ENCODE results near the gene TPCN1.

The TPCN1 gene

DNA sequence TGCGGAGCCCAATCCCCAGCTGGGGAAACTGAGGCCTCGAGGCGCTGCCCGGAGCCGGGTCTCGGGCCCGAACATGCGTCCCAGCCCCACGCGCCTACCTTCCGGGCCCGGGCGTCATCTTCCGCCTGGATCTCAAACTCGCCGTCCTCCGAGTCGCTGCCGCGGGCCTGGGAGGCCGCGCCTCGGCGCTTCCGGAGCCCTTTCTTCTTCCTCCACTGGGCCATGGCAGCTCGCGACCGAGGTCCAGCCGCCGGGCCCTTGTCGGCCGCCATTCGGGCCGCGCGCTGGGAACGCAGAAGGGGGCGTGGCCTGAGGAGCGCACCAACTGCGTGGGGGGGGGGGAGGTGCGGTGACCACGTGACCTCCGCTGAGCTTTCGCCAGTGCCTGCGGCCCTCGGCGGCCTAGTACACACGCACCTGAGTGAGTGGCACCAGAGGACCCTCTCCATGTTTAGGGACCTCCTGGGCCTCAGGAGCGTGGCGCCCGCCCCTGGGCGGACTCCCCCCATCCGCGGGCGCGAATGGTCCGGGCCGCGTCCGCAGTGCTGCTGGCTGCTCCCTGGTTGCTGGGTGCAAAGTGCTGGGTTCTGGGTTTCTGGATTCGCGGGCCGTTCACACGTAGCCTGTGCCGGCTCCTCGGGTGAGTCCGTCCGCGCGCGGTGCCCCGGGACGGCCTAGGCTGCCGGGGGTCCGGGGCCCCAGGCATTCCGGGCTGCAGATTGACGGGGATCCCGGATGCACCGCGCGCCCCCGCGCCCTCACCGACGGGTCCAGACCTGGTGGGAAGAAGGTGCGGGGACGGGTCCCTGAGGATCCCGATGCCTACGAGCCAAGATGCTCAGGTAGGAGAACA, 35.9 kb upstream of the TPCN1 start, which contains the start of the genes DDX54 and RITA1 (continued):
- TF ChIP-seq, protein P1, sequence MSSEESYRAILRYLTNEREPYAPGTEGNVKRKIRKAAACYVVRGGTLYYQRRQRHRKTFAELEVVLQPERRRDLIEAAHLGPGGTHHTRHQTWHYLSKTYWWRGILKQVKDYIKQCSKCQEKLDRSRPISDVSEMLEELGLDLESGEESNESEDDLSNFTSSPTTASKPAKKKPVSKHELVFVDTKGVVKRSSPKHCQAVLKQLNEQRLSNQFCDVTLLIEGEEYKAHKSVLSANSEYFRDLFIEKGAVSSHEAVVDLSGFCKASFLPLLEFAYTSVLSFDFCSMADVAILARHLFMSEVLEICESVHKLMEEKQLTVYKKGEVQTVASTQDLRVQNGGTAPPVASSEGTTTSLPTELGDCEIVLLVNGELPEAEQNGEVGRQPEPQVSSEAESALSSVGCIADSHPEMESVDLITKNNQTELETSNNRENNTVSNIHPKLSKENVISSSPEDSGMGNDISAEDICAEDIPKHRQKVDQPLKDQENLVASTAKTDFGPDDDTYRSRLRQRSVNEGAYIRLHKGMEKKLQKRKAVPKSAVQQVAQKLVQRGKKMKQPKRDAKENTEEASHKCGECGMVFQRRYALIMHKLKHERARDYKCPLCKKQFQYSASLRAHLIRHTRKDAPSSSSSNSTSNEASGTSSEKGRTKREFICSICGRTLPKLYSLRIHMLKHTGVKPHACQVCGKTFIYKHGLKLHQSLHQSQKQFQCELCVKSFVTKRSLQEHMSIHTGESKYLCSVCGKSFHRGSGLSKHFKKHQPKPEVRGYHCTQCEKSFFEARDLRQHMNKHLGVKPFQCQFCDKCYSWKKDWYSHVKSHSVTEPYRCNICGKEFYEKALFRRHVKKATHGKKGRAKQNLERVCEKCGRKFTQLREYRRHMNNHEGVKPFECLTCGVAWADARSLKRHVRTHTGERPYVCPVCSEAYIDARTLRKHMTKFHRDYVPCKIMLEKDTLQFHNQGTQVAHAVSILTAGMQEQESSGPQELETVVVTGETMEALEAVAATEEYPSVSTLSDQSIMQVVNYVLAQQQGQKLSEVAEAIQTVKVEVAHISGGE (tag by site-specific recombination; conservative IDR thresholded peaks at IDR 0.05; ENCODE audit: low read depth), result peak; percentile 32; the same call in 1 of the 2 replicates
- no peak for TF ChIP-seq ZNF626 (tag by site-specific recombination; IDR thresholded peaks at IDR 0.05)
- TF ChIP-seq ZFHX2 (tag by site-specific recombination; conservative IDR thresholded peaks at IDR 0.05), result peak; percentile 62
- no peak for TF ChIP-seq SCRT2 (tag by site-specific recombination; IDR thresholded peaks at IDR 0.05)
- TF ChIP-seq ZNF214 (tag by site-specific recombination; IDR thresholded peaks at IDR 0.05; ENCODE audit: borderline replicate concordance), result no peak
- TF ChIP-seq ZNF792 (tag by site-specific recombination; IDR thresholded peaks at IDR 0.05), result peak; percentile 17; the same call in 1 of the 2 replicates
- TF ChIP-seq, protein P2, sequence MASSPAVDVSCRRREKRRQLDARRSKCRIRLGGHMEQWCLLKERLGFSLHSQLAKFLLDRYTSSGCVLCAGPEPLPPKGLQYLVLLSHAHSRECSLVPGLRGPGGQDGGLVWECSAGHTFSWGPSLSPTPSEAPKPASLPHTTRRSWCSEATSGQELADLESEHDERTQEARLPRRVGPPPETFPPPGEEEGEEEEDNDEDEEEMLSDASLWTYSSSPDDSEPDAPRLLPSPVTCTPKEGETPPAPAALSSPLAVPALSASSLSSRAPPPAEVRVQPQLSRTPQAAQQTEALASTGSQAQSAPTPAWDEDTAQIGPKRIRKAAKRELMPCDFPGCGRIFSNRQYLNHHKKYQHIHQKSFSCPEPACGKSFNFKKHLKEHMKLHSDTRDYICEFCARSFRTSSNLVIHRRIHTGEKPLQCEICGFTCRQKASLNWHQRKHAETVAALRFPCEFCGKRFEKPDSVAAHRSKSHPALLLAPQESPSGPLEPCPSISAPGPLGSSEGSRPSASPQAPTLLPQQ (tag by site-specific recombination; IDR thresholded peaks at IDR 0.05), result peak; percentile 85
- TF ChIP-seq ZNF24 (tag by site-specific recombination; IDR thresholded peaks at IDR 0.05), result 0 out of 2 replicates have a peak, but pooled peaks have one; percentile 48
- TF ChIP-seq, protein P3, sequence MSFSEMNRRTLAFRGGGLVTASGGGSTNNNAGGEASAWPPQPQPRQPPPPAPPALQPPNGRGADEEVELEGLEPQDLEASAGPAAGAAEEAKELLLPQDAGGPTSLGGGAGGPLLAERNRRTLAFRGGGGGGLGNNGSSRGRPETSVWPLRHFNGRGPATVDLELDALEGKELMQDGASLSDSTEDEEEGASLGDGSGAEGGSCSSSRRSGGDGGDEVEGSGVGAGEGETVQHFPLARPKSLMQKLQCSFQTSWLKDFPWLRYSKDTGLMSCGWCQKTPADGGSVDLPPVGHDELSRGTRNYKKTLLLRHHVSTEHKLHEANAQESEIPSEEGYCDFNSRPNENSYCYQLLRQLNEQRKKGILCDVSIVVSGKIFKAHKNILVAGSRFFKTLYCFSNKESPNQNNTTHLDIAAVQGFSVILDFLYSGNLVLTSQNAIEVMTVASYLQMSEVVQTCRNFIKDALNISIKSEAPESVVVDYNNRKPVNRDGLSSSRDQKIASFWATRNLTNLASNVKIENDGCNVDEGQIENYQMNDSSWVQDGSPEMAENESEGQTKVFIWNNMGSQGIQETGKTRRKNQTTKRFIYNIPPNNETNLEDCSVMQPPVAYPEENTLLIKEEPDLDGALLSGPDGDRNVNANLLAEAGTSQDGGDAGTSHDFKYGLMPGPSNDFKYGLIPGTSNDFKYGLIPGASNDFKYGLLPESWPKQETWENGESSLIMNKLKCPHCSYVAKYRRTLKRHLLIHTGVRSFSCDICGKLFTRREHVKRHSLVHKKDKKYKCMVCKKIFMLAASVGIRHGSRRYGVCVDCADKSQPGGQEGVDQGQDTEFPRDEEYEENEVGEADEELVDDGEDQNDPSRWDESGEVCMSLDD (tag by site-specific recombination; IDR thresholded peaks at IDR 0.05), result peak; percentile 35; the same call in 1 of the 2 replicates
- peak; percentile 77; the same call in 1 of the 2 replicates for TF ChIP-seq ZFP69B (tag by site-specific recombination; IDR thresholded peaks at IDR 0.05)
- no peak for TF ChIP-seq ZNF354C (tag by site-specific recombination; IDR thresholded peaks at IDR 0.05; ENCODE audit: borderline replicate concordance, low read depth)
- no peak; the same call in 1 of the 2 replicates for TF ChIP-seq FEZF1 (tag by site-specific recombination; IDR thresholded peaks at IDR 0.05)
- no peak for TF ChIP-seq ZNF19 (tag by site-specific recombination; IDR thresholded peaks at IDR 0.05; ENCODE audit: low read depth)
- peak; percentile 97 for TF ChIP-seq KLF16 (tag by site-specific recombination; IDR thresholded peaks at IDR 0.05)
- peak; percentile 86 for TF ChIP-seq ZBTB17 (tag by site-specific recombination; IDR thresholded peaks at IDR 0.05)
- peak; percentile 100 for TF ChIP-seq ZBTB48 (tag by site-specific recombination; IDR thresholded peaks at IDR 0.05)
- no peak for TF ChIP-seq ZNF302 (tag by site-specific recombination; IDR thresholded peaks at IDR 0.05; ENCODE audit: low read depth)
- TF ChIP-seq ZNF138 (tag by site-specific recombination; IDR thresholded peaks at IDR 0.05; ENCODE audit: borderline replicate concordance), result no peak
- TF ChIP-seq KLF8 (tag by site-specific recombination; IDR thresholded peaks at IDR 0.05), result peak; percentile 97
- TF ChIP-seq, protein P4, sequence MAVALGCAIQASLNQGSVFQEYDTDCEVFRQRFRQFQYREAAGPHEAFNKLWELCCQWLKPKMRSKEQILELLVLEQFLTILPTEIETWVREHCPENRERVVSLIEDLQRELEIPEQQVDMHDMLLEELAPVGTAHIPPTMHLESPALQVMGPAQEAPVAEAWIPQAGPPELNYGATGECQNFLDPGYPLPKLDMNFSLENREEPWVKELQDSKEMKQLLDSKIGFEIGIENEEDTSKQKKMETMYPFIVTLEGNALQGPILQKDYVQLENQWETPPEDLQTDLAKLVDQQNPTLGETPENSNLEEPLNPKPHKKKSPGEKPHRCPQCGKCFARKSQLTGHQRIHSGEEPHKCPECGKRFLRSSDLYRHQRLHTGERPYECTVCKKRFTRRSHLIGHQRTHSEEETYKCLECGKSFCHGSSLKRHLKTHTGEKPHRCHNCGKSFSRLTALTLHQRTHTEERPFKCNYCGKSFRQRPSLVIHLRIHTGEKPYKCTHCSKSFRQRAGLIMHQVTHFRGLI (tag by site-specific recombination; IDR thresholded peaks at IDR 0.05), result 0 out of 2 replicates have a peak, but pooled peaks have one; percentile 45
- peak; percentile 58 for TF ChIP-seq ZNF843 (tag by site-specific recombination; IDR thresholded peaks at IDR 0.05)
- TF ChIP-seq, protein P5, sequence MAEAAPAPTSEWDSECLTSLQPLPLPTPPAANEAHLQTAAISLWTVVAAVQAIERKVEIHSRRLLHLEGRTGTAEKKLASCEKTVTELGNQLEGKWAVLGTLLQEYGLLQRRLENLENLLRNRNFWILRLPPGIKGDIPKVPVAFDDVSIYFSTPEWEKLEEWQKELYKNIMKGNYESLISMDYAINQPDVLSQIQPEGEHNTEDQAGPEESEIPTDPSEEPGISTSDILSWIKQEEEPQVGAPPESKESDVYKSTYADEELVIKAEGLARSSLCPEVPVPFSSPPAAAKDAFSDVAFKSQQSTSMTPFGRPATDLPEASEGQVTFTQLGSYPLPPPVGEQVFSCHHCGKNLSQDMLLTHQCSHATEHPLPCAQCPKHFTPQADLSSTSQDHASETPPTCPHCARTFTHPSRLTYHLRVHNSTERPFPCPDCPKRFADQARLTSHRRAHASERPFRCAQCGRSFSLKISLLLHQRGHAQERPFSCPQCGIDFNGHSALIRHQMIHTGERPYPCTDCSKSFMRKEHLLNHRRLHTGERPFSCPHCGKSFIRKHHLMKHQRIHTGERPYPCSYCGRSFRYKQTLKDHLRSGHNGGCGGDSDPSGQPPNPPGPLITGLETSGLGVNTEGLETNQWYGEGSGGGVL (tag by site-specific recombination; IDR thresholded peaks at IDR 0.05), result peak; percentile 64
- TF ChIP-seq ZNF558 (tag by site-specific recombination; IDR thresholded peaks at IDR 0.05), result no peak
- TF ChIP-seq ZNF2 (tag by site-specific recombination; IDR thresholded peaks at IDR 0.05), result peak; percentile 86; the same call in 1 of the 2 replicates
- TF ChIP-seq, protein P6, sequence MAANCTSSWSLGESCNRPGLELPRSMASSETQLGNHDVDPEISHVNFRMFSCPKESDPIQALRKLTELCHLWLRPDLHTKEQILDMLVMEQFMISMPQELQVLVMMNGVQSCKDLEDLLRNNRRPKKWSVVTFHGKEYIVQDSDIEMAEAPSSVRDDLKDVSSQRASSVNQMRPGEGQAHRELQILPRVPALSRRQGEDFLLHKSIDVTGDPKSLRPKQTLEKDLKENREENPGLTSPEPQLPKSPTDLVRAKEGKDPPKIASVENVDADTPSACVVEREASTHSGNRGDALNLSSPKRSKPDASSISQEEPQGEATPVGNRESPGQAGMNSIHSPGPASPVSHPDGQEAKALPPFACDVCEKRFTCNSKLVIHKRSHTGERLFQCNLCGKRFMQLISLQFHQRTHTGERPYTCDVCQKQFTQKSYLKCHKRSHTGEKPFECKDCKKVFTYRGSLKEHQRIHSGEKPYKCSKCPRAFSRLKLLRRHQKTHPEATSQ (tag by site-specific recombination; IDR thresholded peaks at IDR 0.05), result peak; percentile 80; the same call in 1 of the 2 replicates
- no peak for TF ChIP-seq BCL11A (tag by site-specific recombination; IDR thresholded peaks at IDR 0.05; ENCODE audit: low read depth)

All from HEK293 (cell line).